SK-N-SH treated with all-trans-retinoic acid at 6 μM for 48 hours (cell line): ENCODE measurements around the gene SEC23IP.

ENCODE experiments used
- ARNTL ChIP-seq: fragments of 450-650 bp; formaldehyde crosslinking; IDR thresholded peaks from 2 replicates; pipeline ENCODE4 v1.5.0; 2020; ENCODE audit warnings: low read depth, mild to moderate bottlenecking, moderate library complexity, borderline replicate concordance
- CREB5 ChIP-seq: fragments of 250-450 bp; sonication (Bioruptor Pico); IDR thresholded peaks from 2 replicates; pipeline ENCODE4 v1.5.1; 2020; ENCODE audit warnings: low read depth, mild to moderate bottlenecking, moderate library complexity
- CSDC2 ChIP-seq: fragments of 250-450 bp; sonication (Bioruptor Pico); IDR thresholded peaks from 2 replicates; pipeline ENCODE4 v1.5.0; 2020; ENCODE audit warnings: mild to moderate bottlenecking, moderate library complexity
- ESRRG ChIP-seq: fragments of 250-450 bp; sonication (Bioruptor Pico); IDR thresholded peaks from 2 replicates; pipeline ENCODE4 v1.6.1; 2021; ENCODE audit warnings: mild to moderate bottlenecking
- GLIS3 ChIP-seq: fragments of 250-450 bp; sonication (Bioruptor Pico); IDR thresholded peaks from 2 replicates; pipeline ENCODE4 v1.5.0; 2020; ENCODE audit warnings: mild to moderate bottlenecking, moderate library complexity
- ISL1 ChIP-seq: fragments of 250-450 bp; sonication (Bioruptor Pico); IDR thresholded peaks from 2 replicates; pipeline ENCODE4 v2.1.2; 2022; ENCODE audit warnings: mild to moderate bottlenecking, moderate library complexity
- PATZ1 ChIP-seq: fragments of 250-450 bp; sonication (Bioruptor Pico); IDR thresholded peaks from 2 replicates; pipeline ENCODE4 v1.8.0; 2020; ENCODE audit warnings: mild to moderate bottlenecking, moderate library complexity, borderline replicate concordance
- RARB ChIP-seq: fragments of 250-450 bp; sonication (Bioruptor Pico); IDR thresholded peaks from 2 replicates; pipeline ENCODE4 v1.8.0; 2021; ENCODE audit warnings: mild to moderate bottlenecking, moderate library complexity
- TOX ChIP-seq: fragments of 250-450 bp; sonication (Bioruptor Pico); IDR thresholded peaks from 2 replicates; pipeline ENCODE4 v1.8.0; 2021; ENCODE audit warnings: mild to moderate bottlenecking, moderate library complexity, borderline replicate concordance
- TSHZ2 ChIP-seq: fragments of 250-450 bp; sonication (Bioruptor Pico); IDR thresholded peaks from 2 replicates; pipeline ENCODE4 v1.5.0; 2020; ENCODE audit warnings: mild to moderate bottlenecking, moderate library complexity
- ZFP30 ChIP-seq: fragments of 450-650 bp; formaldehyde crosslinking; IDR thresholded peaks from 2 replicates; pipeline ENCODE4 v1.5.0; 2022; ENCODE audit warnings: mild to moderate bottlenecking, moderate library complexity
- ZNF565 ChIP-seq: fragments of 450-650 bp; formaldehyde crosslinking; conservative IDR thresholded peaks from 2 replicates; pipeline ENCODE4 v1.5.0; 2020; ENCODE audit warnings: low read depth, mild to moderate bottlenecking, moderate library complexity
- ZNF70 ChIP-seq: fragments of 450-650 bp; formaldehyde crosslinking; IDR thresholded peaks from 2 replicates; pipeline ENCODE4 v1.5.0; 2020; ENCODE audit warnings: mild to moderate bottlenecking, moderate library complexity
- ZNF8 ChIP-seq: fragments of 450-650 bp; formaldehyde crosslinking; IDR thresholded peaks from 2 replicates; pipeline ENCODE4 v1.5.0; 2020; ENCODE audit warnings: mild to moderate bottlenecking, moderate library complexity

GRCh38 chr10:119928411-119928810, 35.9 kb downstream of the SEC23IP start:
- no peak for TF ChIP-seq GLIS3 (CRISPR knock-in tag)
- TF ChIP-seq ZFP30: no peak
- no peak for TF ChIP-seq ISL1 (CRISPR knock-in tag)
- TF ChIP-seq PATZ1 (CRISPR knock-in tag): no peak
- no peak for TF ChIP-seq ARNTL (CRISPR knock-in tag)
- no peak for TF ChIP-seq RARB (CRISPR knock-in tag)
- no peak for TF ChIP-seq ZNF70
- TF ChIP-seq CSDC2 (CRISPR knock-in tag): no peak
- no peak for TF ChIP-seq ZNF8 (CRISPR knock-in tag)
- TF ChIP-seq CREB5 (CRISPR knock-in tag): no peak
- TF ChIP-seq TSHZ2 (CRISPR knock-in tag): no peak
- no peak for TF ChIP-seq TOX
- TF ChIP-seq ZNF565 (CRISPR knock-in tag): no peak
- no peak for TF ChIP-seq ESRRG (CRISPR knock-in tag)
